ENCODE measurements around the gene GRK4.
"Not testable (repeated sequence)": the region's sequence is repeated elsewhere in the genome, so short reads cannot be mapped to it uniquely, and the experiment has no call there.

The GRK4 gene

GRCh38 chr4:2963175-2963965 lies at the start of gene GRK4, which contains the start of gene NOP14:
Gene GRK4 (plus strand): TSS chr4:2963571. CDS start chr4:2964071, 500 bp downstream.
Gene NOP14 (minus strand): TSS chr4:2963406. CDS start chr4:2963319, 87 bp downstream.
- TF ChIP-seq CTCF (IDR thresholded peaks at IDR 0.05; ENCODE audit: borderline replicate concordance, control extremely low read depth, extremely low read depth, insufficient read depth, missing control alignments): no peak
- in situ Hi-C loops (cut with MboI; ENCODE audit: low sequenced_read_pairs, unreplicated experiment): no loop called here
- DNase-seq (ENCODE audit: low spot score): peak; percentile 99

- TF ChIP-seq CTCF (IDR thresholded peaks at IDR 0.05; ENCODE audit: borderline replicate concordance, control extremely low read depth, extremely low read depth, insufficient read depth, missing control alignments): no peak
- in situ Hi-C loops (cut with MboI; ENCODE audit: low sequenced_read_pairs, unreplicated experiment): no loop called here
- peak; percentile 58 for DNase-seq (ENCODE audit: low spot score)
Observed at GRCh38 chr4:2914256-2915126, 48.9 kb upstream of the GRK4 start.

- TF ChIP-seq CTCF (IDR thresholded peaks at IDR 0.05; ENCODE audit: borderline replicate concordance, control extremely low read depth, extremely low read depth, insufficient read depth, missing control alignments): no peak
- DNase-seq (ENCODE audit: low spot score): no peak
- in situ Hi-C loops (cut with MboI; ENCODE audit: low sequenced_read_pairs, unreplicated experiment): no loop called here
Observed at GRCh38 chr4:2915789-2916188, 47.6 kb upstream of the GRK4 start.

- DNase-seq (ENCODE audit: low spot score); in situ Hi-C loops (cut with MboI; ENCODE audit: low sequenced_read_pairs, unreplicated experiment): not testable (repeated sequence)
Observed at GRCh38 chr4:2916696-2917095, 46.7 kb upstream of the GRK4 start.

GRCh38 chr4:2918300-2918699 lies 45.1 kb upstream of the GRK4 start:
- DNase-seq (ENCODE audit: low spot score); in situ Hi-C loops (cut with MboI; ENCODE audit: low sequenced_read_pairs, unreplicated experiment): not testable (repeated sequence)

- DNase-seq (ENCODE audit: low spot score); in situ Hi-C loops (cut with MboI; ENCODE audit: low sequenced_read_pairs, unreplicated experiment): not testable (repeated sequence)
Observed at GRCh38 chr4:2918714-2919113, 44.7 kb upstream of the GRK4 start.

GRCh38 chr4:2922453-2923101 lies 40.8 kb upstream of the GRK4 start:
- in situ Hi-C loops (cut with MboI; ENCODE audit: low sequenced_read_pairs, unreplicated experiment); DNase-seq (ENCODE audit: low spot score): not testable (repeated sequence)

GRCh38 chr4:2923141-2923551 lies 40.2 kb upstream of the GRK4 start:
- TF ChIP-seq CTCF (IDR thresholded peaks at IDR 0.05; ENCODE audit: borderline replicate concordance, control extremely low read depth, extremely low read depth, insufficient read depth, missing control alignments): no peak
- in situ Hi-C loops (cut with MboI; ENCODE audit: low sequenced_read_pairs, unreplicated experiment): no loop called here
- no peak for DNase-seq (ENCODE audit: low spot score)
